HCT116 (cell line): ENCODE measurements around the gene PEX6. TPM values are rescaled to one million over a fixed set of nuclear protein-coding genes. Genes with fewer than 3 reads are reported as not detected.

Experiments
- ATAC-seq: fragments of 200-7000 bp; cut with Tn5 transposase; 2 replicates; pipeline ENCODE4 v1.9.1; 2020; ENCODE audit warnings: mild to moderate bottlenecking, moderate library complexity
- BruUV-seq: library from RNA; stranded (reverse); fragments of 400-500 nt; replicated peaks from 2 replicates; lab custom pipeline; 2021; lab: Mats Ljungman, UMichigan
- CTCF ChIA-PET: fragments of 300-600 bp; sonication (Branson Sonifier 250); formaldehyde crosslinking; loops from one replicate; lab custom pipeline; 2021; ENCODE audit warnings: antibody characterized with exemption; lab: Charles Lee
- POLR2A ChIA-PET: fragments of 300-600, 350-600 bp; sonication (Branson Sonifier 250); formaldehyde crosslinking; loops from one replicate; lab custom pipeline; 2021; ENCODE audit warnings: antibody characterized with exemption; lab: Charles Lee
- RAD21 ChIA-PET, 2 experiments: fragments of 300-600 bp; sonication (Branson Sonifier 250); formaldehyde crosslinking; loops; one replicate each; lab custom pipeline; 2023; ENCODE audit warnings: low total read pairs in 2 of 2; ENCODE audit not compliant: uncharacterized antibody in 2 of 2, unreplicated experiment in 2 of 2, low non-redundant PET in 1 of 2; lab: Charles Lee
- DNase-seq: peaks from one replicate; pipeline ENCODE4 v3.0.0-alpha.2; 2010; ENCODE audit warnings: low read depth, low spot score
- H2AFZ ChIP-seq: fragments of 200-600 bp; shearing (Covaris generic), sonication (generic); 2 replicates; pipeline ENCODE4 v1.6.1; 2017; ENCODE audit warnings: low read depth, mixed run types, mixed read lengths, antibody characterized with exemption, low read length; ENCODE audit not compliant: poor library complexity, severe bottlenecking
- H3K27ac ChIP-seq: 2 replicates; pipeline ENCODE4 v1.5.1; 2012; ENCODE audit warnings: low read depth, low read length
- H3K27me3 ChIP-seq: fragments of 200-600 bp; sonication (generic); 2 replicates; pipeline ENCODE4 v1.6.1; 2016; ENCODE audit warnings: mixed run types, low read length, mixed read lengths; ENCODE audit not compliant: insufficient read depth
- H3K36me3 ChIP-seq, 2 experiments: fragments of 200-500 bp in 1 of 2; fragments of 200-600 bp in 1 of 2; sonication (Bioruptor generic) in 1 of 2; sonication (generic) in 1 of 2; 2 replicates each; pipeline versions ENCODE4 v1.5.1 to v1.6.1; 2014 to 2016; ENCODE audit warnings: low read length in 2 of 2, inconsistent platforms in 1 of 2, mixed read lengths in 1 of 2, mixed run types in 1 of 2; ENCODE audit not compliant: insufficient read depth in 2 of 2, control insufficient read depth in 1 of 2
- H3K4me1 ChIP-seq, 2 experiments: fragments of 200-600 bp in 1 of 2; sonication (generic) in 1 of 2; 2 replicates each; pipeline versions ENCODE4 v1.5.1 to v1.6.1; 2012 to 2017; ENCODE audit warnings: low read length in 2 of 2, inconsistent platforms in 1 of 2, mild to moderate bottlenecking in 1 of 2, mixed read lengths in 1 of 2, mixed run types in 1 of 2, moderate library complexity in 1 of 2; ENCODE audit not compliant: insufficient read depth in 2 of 2, control insufficient read depth in 1 of 2
- H3K4me2 ChIP-seq: fragments of 200-600 bp; sonication (generic); 2 replicates; pipeline ENCODE4 v1.6.1; 2017; ENCODE audit warnings: mixed run types, low read length, mixed read lengths
- H3K4me3 ChIP-seq, 2 experiments: fragments of 200-600 bp in 1 of 2; sonication (generic) in 1 of 2; replicated peaks in 1 of 2; 2 replicates each; pipeline ENCODE4 v1.5.1; 2011 to 2016; ENCODE audit warnings: low read length in 2 of 2, control low read depth in 1 of 2, low read depth in 1 of 2, mild to moderate bottlenecking in 1 of 2, mixed read lengths in 1 of 2, mixed run types in 1 of 2
- H3K79me2 ChIP-seq: fragments of 200-600 bp; sonication (generic); 2 replicates; pipeline ENCODE4 v1.6.1; 2017; ENCODE audit warnings: mild to moderate bottlenecking, mixed run types, low read length, moderate library complexity, mixed read lengths; ENCODE audit not compliant: insufficient read depth
- H3K9ac ChIP-seq: fragments of 200-600 bp; sonication (generic); 2 replicates; pipeline ENCODE4 v1.6.1; 2016; ENCODE audit warnings: low read length, mixed read lengths
- H3K9me2 ChIP-seq: fragments of 200-600 bp; sonication (generic), shearing (Covaris generic); 2 replicates; pipeline ENCODE4 v1.6.1; 2017; ENCODE audit warnings: mixed run types, mild to moderate bottlenecking, moderate library complexity; ENCODE audit not compliant: insufficient read depth
- H3K9me3 ChIP-seq, 2 experiments: fragments of 200-500 bp in 1 of 2; fragments of 200-600 bp in 1 of 2; sonication (Bioruptor generic) in 1 of 2; sonication (generic) in 1 of 2; 2 replicates each; pipeline ENCODE4 v1.6.1; 2014 to 2017; ENCODE audit warnings: low read length in 2 of 2, mixed read lengths in 2 of 2, inconsistent platforms in 1 of 2, low read depth in 1 of 2, mild to moderate bottlenecking in 1 of 2, mixed run types in 1 of 2, moderate library complexity in 1 of 2; ENCODE audit not compliant: control insufficient read depth in 1 of 2, insufficient read depth in 1 of 2
- H4K20me1 ChIP-seq: fragments of 200-600 bp; sonication (generic), shearing (Covaris generic); 2 replicates; pipeline ENCODE4 v1.6.1; 2017; ENCODE audit warnings: mixed run types, mild to moderate bottlenecking, moderate library complexity; ENCODE audit not compliant: insufficient read depth
- CBX3 ChIP-seq: IDR thresholded peaks from 2 replicates; pipeline ENCODE4 v1.6.1; 2012; ENCODE audit warnings: low read depth
- EGR1 ChIP-seq: IDR thresholded peaks from 2 replicates; pipeline ENCODE4 v1.6.1; 2012; ENCODE audit warnings: low read depth
- EZH2 ChIP-seq: fragments of 200-600 bp; sonication (generic); IDR thresholded peaks from 2 replicates; pipeline ENCODE4 v1.6.1; 2017; ENCODE audit warnings: antibody characterized with exemption, mixed run types
- EZH2phosphoT487 ChIP-seq: fragments of 200-600 bp; IDR thresholded peaks from 2 replicates; pipeline ENCODE4 v1.6.1; 2018; ENCODE audit warnings: antibody characterized with exemption, borderline replicate concordance
- FOSL1 ChIP-seq: IDR thresholded peaks from 2 replicates; pipeline ENCODE4 v1.6.1; 2012; ENCODE audit warnings: low read depth
- JUND ChIP-seq: IDR thresholded peaks from 2 replicates; pipeline ENCODE4 v1.6.1; 2012
- POLR2A ChIP-seq: IDR thresholded peaks from 2 replicates; pipeline ENCODE4 v1.7.0; 2011; ENCODE audit warnings: borderline replicate concordance; ENCODE audit not compliant: insufficient read depth, insufficient read length; ENCODE audit errors: extremely low read depth
- POLR2AphosphoS5 ChIP-seq: IDR thresholded peaks from 2 replicates; pipeline ENCODE4 v1.6.1; 2011; ENCODE audit warnings: mild to moderate bottlenecking, low read depth, low read length, moderate library complexity
- RAD21 ChIP-seq: IDR thresholded peaks from 2 replicates; pipeline ENCODE4 v1.6.1; 2012; ENCODE audit warnings: low read depth, mild to moderate bottlenecking
- SIN3A ChIP-seq: IDR thresholded peaks from 2 replicates; pipeline ENCODE4 v1.6.1; 2012; ENCODE audit warnings: low read depth
- SP1 ChIP-seq: IDR thresholded peaks from 2 replicates; pipeline ENCODE4 v1.6.1; 2012; ENCODE audit warnings: low read depth
- TCF7L2 ChIP-seq: IDR thresholded peaks from 2 replicates; pipeline ENCODE4 v1.7.0; 2011; ENCODE audit warnings: borderline replicate concordance, inconsistent platforms; ENCODE audit not compliant: insufficient read depth, insufficient read length; ENCODE audit errors: extremely low read depth
- YY1 ChIP-seq: IDR thresholded peaks from 2 replicates; pipeline ENCODE4 v1.6.1; 2011; ENCODE audit warnings: low read length, low read depth, moderate library complexity, mild to moderate bottlenecking; ENCODE audit not compliant: insufficient replicate concordance; ENCODE audit errors: extremely low read depth
- ZFX ChIP-seq: fragments of 450-650 bp; IDR thresholded peaks from 2 replicates; pipeline ENCODE4 v1.6.1; 2017
- ZNF274 ChIP-seq: fragments of 200-500 bp; sonication (Bioruptor generic); IDR thresholded peaks from 2 replicates; pipeline ENCODE4 v1.6.1; 2014; ENCODE audit warnings: mild to moderate bottlenecking, low read depth, low read length, inconsistent platforms
- intact Hi-C: fragments of 100-400 bp; cut with micrococcal nuclease; formaldehyde crosslinking; loops from 2 replicates; pipeline ENCODE4 v1.10.0; 2022
- total RNA-seq: library from RNA; stranded (reverse); gene quantifications from one replicate; pipeline ENCODE4 v1.2.1, GENCODE V29; 2021; ENCODE audit not compliant: unreplicated experiment
- TF ChIP-seq, protein P1 (sequence below), 3 experiments: fragments of 200-600 bp in 1 of 3; sonication (generic) in 1 of 3; IDR thresholded peaks in 2 of 3; conservative IDR thresholded peaks in 1 of 3; 2 replicates each; pipeline ENCODE4 v1.5.1; 2012 to 2017; ENCODE audit warnings: low read depth in 2 of 3, low read length in 2 of 3, antibody characterized with exemption in 1 of 3, borderline replicate concordance in 1 of 3, control low read depth in 1 of 3, mild to moderate bottlenecking in 1 of 3, mixed read lengths in 1 of 3, mixed run types in 1 of 3, moderate library complexity in 1 of 3; ENCODE audit not compliant: insufficient read depth in 1 of 3
- TF ChIP-seq, protein P2 (sequence below): IDR thresholded peaks from 2 replicates; pipeline ENCODE4 v1.6.1; 2011; ENCODE audit warnings: mild to moderate bottlenecking, low read length, moderate library complexity; ENCODE audit not compliant: insufficient replicate concordance; ENCODE audit errors: extremely low read depth
- TF ChIP-seq, protein P3 (sequence below): IDR thresholded peaks from 2 replicates; pipeline ENCODE4 v1.6.1; 2012

Gene PEX6
- total RNA-seq, 1 experiment from 2014 or later, result 21.4 TPM

DNA sequence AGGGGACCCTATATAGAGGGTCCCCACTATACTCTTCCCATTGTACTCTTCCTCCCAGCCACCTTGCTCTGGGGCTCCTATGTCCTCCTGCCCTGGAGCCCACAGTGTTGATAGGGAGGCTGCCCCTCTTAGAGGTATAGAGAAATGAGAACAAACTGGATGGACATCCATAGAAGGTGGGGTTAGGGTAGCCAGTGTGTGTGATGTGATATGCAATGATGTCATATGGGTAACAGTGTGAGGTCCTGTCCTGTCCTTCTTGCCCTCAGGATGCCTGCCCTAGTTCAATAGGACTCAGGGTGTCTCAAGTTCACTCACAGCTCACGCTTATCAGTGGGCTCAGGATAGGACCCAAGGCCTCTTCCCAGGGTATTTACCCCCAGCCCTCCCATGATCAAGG, 62.7 kb downstream of the PEX6 start:
- POLR2A ChIA-PET, result interaction anchor here (0.5 to 1.1 kb wide), 2 partner anchors 13 to 541 kb away, joined by 3 read pairs; partner anchors contain the start of gene CNPY3

More for the DNA sequence above, 62.7 kb downstream of the PEX6 start:
- H2AFZ ChIP-seq, result no peak overlapping the region
- ChIA-PET RAD21 (no interaction called here), CTCF (no interaction called here)
- H3K4me1 ChIP-seq, result no peaks in the 10 kb centered on the region; a peak in 1 of 4 replicates
- no peak overlapping the region for H3K9ac ChIP-seq
- no peaks in the 10 kb centered on the region for H3K79me2 ChIP-seq
- no peak for TF ChIP-seq POLR2AphosphoS5
- no peak for TF ChIP-seq EGR1
- TF ChIP-seq, protein P1, sequence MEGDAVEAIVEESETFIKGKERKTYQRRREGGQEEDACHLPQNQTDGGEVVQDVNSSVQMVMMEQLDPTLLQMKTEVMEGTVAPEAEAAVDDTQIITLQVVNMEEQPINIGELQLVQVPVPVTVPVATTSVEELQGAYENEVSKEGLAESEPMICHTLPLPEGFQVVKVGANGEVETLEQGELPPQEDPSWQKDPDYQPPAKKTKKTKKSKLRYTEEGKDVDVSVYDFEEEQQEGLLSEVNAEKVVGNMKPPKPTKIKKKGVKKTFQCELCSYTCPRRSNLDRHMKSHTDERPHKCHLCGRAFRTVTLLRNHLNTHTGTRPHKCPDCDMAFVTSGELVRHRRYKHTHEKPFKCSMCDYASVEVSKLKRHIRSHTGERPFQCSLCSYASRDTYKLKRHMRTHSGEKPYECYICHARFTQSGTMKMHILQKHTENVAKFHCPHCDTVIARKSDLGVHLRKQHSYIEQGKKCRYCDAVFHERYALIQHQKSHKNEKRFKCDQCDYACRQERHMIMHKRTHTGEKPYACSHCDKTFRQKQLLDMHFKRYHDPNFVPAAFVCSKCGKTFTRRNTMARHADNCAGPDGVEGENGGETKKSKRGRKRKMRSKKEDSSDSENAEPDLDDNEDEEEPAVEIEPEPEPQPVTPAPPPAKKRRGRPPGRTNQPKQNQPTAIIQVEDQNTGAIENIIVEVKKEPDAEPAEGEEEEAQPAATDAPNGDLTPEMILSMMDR (IDR thresholded peaks at IDR 0.05 in 2 of 3, conservative IDR thresholded peaks at IDR 0.05 in 1 of 3; ENCODE audit: borderline replicate concordance in 1 of 3, insufficient read depth in 1 of 3, low read depth in 2 of 3, low read length in 2 of 3), result no peak
- TF ChIP-seq JUND, result no peak
- TF ChIP-seq ZNF274, result no peak
- no peak for TF ChIP-seq EZH2phosphoT487
- TF ChIP-seq, protein P2, sequence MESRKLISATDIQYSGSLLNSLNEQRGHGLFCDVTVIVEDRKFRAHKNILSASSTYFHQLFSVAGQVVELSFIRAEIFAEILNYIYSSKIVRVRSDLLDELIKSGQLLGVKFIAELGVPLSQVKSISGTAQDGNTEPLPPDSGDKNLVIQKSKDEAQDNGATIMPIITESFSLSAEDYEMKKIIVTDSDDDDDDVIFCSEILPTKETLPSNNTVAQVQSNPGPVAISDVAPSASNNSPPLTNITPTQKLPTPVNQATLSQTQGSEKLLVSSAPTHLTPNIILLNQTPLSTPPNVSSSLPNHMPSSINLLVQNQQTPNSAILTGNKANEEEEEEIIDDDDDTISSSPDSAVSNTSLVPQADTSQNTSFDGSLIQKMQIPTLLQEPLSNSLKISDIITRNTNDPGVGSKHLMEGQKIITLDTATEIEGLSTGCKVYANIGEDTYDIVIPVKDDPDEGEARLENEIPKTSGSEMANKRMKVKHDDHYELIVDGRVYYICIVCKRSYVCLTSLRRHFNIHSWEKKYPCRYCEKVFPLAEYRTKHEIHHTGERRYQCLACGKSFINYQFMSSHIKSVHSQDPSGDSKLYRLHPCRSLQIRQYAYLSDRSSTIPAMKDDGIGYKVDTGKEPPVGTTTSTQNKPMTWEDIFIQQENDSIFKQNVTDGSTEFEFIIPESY, result no peak
- TF ChIP-seq SP1, result no peak
- TF ChIP-seq CBX3, result no peak
- no peak for TF ChIP-seq TCF7L2
- TF ChIP-seq EZH2, result no peak
- TF ChIP-seq SIN3A, result no peak
- TF ChIP-seq FOSL1, result no peak
- TF ChIP-seq ZFX, result no peak
- TF ChIP-seq, protein P3, sequence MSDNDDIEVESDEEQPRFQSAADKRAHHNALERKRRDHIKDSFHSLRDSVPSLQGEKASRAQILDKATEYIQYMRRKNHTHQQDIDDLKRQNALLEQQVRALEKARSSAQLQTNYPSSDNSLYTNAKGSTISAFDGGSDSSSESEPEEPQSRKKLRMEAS, result no peak
- no peak for TF ChIP-seq YY1
- no peak for TF ChIP-seq POLR2A
- no peak for TF ChIP-seq RAD21
- H4K20me1 ChIP-seq, result no peaks in the 10 kb centered on the region
- ATAC-seq (no peak), DNase-seq (no peak)
- no peak overlapping the region for H3K4me3 ChIP-seq
- intact Hi-C loops, result no loop called here
- no peak overlapping the region for H3K27ac ChIP-seq
- no peaks in the 10 kb centered on the region for H3K9me2 ChIP-seq
- H3K4me2 ChIP-seq, result no peak overlapping the region
- no peaks in the 10 kb centered on the region for H3K27me3 ChIP-seq
- no peaks in the 10 kb centered on the region for H3K9me3 ChIP-seq
- BruUV-seq, result no TSS peak
- no peaks in the 10 kb centered on the region for H3K36me3 ChIP-seq
